ENCODE data around the gene SHE.

The SHE gene

GRCh38 chr1:154454386-154455120, 47.7 kb downstream of the SHE start:
- no peak for DNase-seq (ENCODE audit: insufficient read length, low spot score)
- FAIRE-seq: no peak
- no peak for TF ChIP-seq POLR2A (IDR thresholded peaks at IDR 0.05; ENCODE audit: low read depth, low read length)

DNA sequence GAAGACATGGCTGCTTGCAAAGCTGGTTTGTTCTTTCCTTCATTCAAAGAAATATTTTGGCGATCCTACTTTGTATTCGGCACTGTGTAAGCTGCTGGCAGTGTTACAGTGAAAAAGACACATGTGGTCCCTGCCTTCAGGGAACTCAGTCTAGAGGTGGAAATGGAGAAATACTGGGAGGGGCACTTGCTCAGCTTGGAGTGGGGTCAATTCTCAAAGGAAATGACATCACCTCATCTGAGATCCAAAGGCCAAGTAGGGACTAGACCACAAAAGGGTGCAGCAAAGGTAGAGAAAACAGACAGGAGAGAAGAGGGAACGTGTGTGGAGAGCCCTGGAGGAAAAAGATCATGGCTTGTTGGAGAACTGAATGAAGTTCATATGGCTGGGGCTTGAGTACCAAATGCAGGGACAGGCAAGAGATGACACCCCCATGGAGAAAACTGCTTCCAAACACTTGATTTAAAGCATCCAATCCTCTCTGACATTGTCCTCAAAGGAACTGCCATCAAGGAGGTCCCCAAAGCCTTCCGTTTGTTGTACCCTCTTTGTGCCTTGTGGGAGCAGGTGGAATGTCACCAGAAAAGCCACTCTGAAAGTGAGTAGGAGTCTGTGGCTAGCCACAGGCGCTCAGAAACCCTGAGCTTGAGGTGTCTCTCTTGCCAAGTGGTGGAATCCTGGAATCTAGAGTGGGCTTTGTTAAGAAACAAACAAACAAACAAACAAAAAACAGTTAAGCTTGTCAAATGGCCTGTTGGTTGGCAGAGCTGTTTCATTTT, 48.4 kb downstream of the SHE start:
- TF ChIP-seq POLR2A (IDR thresholded peaks at IDR 0.05; ENCODE audit: low read depth, low read length): no peak
- FAIRE-seq (no peak), DNase-seq (ENCODE audit: insufficient read length, low spot score) (no peak)

DNA sequence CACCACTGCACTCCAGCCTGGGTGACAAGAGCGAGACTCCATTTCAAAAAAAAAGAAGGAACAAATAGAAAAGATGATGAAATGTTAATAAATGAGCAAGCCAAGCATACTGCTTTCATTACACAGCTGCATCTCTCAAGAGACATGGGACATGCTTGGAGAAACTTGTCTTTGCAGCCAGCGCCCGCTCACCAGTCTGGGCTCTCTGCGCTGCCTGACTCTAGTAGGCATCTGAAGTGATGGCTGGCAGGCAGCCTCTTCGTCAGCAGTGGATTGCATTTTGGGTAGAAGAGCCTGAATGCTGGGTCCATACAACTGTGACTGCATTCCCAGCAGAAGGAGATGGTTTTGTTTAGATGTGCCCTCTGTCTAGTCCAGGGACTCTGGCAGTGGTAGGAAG, 49.1 kb downstream of the SHE start:
- FAIRE-seq (no peak), DNase-seq (ENCODE audit: insufficient read length, low spot score) (no peak)
- no peak for TF ChIP-seq POLR2A (IDR thresholded peaks at IDR 0.05; ENCODE audit: low read depth, low read length)

DNA sequence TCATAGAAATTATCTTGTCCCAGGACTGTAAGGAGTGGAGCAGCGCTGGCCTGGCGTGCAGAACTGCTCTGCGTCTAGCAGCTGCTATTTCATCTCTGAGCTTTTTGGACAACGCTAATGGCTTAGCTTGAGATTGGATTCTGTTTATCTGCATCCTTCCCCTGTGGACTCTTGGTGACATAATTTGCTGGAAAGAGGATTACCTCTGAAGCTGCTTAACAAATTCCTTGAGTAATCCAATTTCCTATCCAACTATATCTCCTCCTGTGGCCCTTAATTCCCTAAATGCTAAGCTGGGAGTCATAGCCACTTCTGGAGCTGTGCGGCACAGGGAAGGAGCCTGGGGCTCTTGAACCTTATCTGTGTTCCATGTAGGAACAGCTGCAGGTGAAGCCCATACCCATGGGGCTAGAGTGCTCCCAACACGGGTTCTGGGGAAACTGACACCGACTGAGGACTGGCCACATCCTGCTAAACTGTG, 53.8 kb downstream of the SHE start:
- no peak for TF ChIP-seq POLR2A (IDR thresholded peaks at IDR 0.05; ENCODE audit: low read depth, low read length)
- DNase-seq (ENCODE audit: insufficient read length, low spot score) (no peak), FAIRE-seq (no peak)

- FAIRE-seq (no peak), DNase-seq (ENCODE audit: insufficient read length, low spot score) (no peak)
- TF ChIP-seq POLR2A (IDR thresholded peaks at IDR 0.05; ENCODE audit: low read depth, low read length): no peak
These were observed 55.4 kb downstream of the SHE start for GRCh38 chr1:154446789-154447188.

GRCh38 chr1:154446292-154446691, 55.9 kb downstream of the SHE start:
- no peak for TF ChIP-seq POLR2A (IDR thresholded peaks at IDR 0.05; ENCODE audit: low read depth, low read length)
- FAIRE-seq (no peak), DNase-seq (ENCODE audit: insufficient read length, low spot score) (peak; percentile 75)

DNA sequence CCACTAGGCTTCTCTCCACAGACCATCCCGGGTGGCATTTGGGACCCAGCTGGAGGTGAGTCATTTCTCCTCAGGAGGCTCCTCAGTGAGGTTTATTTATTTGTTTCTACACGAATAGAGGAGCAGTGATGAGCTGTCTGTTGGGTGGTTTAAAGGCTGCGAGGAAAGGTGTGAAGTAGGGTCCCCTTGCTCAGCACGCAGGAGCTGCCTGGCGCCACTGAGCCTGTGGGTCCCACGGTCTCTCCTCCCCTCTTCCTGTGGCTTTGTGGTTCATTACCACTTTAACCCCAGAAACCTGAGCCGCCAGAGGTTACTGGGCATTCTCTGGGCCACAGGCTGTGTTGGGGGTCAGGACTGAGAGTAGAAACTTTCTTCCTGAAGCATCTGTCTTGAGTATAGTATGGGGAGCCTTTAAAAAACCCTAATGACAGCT, 57.2 kb downstream of the SHE start:
- FAIRE-seq (no peak), DNase-seq (ENCODE audit: insufficient read length, low spot score) (peak; percentile 82)
- TF ChIP-seq POLR2A (IDR thresholded peaks at IDR 0.05; ENCODE audit: low read depth, low read length): no peak

GRCh38 chr1:154443274-154444013, 58.8 kb downstream of the SHE start:
- no peak for DNase-seq (ENCODE audit: insufficient read length, low spot score)

GRCh38 chr1:154442006-154442740, 60.0 kb downstream of the SHE start:
- FAIRE-seq (no peak), DNase-seq (ENCODE audit: insufficient read length, low spot score) (no peak)
- TF ChIP-seq POLR2A (IDR thresholded peaks at IDR 0.05; ENCODE audit: low read depth, low read length): no peak

More at GRCh38 chr1:154443274-154444013, 58.8 kb downstream of the SHE start:
- no peak for TF ChIP-seq POLR2A (IDR thresholded peaks at IDR 0.05; ENCODE audit: low read depth, low read length)
- FAIRE-seq: no peak

DNA sequence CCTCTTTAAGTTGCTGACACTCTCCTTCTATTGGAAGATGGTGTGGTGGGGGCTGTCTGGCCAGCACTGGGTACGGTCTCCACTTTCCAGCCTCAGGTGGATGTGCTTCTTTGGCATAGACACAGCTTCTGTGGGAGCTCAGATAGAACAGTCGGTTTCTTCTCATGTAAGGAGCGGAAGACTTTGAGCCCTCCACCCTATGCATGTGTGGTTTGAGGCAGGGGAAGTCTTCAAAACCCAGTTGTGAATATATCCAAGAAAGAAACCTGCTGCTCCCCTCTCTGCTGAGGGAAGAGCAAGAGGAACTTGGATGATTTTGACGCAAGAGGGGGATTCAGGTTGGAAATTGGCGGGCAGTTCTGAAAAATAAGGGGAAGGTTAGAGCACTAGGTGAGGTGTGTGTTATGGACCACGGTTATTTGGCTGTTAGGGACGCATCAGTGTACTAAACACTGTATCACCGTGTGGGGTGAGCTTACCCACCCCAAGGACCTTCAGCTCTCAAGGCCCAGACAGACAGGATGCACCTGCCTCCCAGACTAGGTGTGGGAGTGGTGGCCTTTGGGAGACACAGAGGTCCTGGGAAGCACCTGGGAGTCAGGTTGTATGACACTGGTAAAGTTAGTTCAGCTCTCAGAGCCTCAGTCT, 60.8 kb downstream of the SHE start:
- no peak for DNase-seq (ENCODE audit: insufficient read length, low spot score)
- FAIRE-seq: no peak

GRCh38 chr1:154440036-154440804, 62.0 kb downstream of the SHE start:
- DNase-seq (ENCODE audit: insufficient read length, low spot score) (no peak), FAIRE-seq (no peak)
- no peak for TF ChIP-seq POLR2A (IDR thresholded peaks at IDR 0.05; ENCODE audit: low read depth, low read length)

More for the DNA sequence above, 60.8 kb downstream of the SHE start:
- no peak for TF ChIP-seq POLR2A (IDR thresholded peaks at IDR 0.05; ENCODE audit: low read depth, low read length)

DNA sequence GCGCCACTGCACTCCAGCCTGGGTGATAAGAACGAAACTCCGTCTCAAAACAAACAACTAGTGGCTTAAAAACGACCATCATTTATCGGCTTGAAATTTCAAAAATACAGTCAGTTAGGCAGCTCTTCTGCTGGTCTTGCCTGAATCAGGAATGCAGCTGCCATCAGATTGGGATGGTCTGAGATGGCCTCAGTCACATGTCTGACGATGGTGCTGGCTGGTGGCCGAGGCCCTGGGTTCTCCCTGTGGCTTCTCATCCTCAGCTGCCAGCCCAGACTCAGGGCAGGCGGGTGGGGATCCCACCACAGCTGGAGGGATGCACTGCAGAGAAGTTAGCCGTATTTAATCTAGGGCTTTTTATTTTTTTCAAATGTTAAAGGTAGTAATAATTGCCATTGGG, 65.8 kb downstream of the SHE start:
- FAIRE-seq (no peak), DNase-seq (ENCODE audit: insufficient read length, low spot score) (no peak)
- TF ChIP-seq POLR2A (IDR thresholded peaks at IDR 0.05; ENCODE audit: low read depth, low read length): no peak
